ENCODE measurements around the gene ACAN.

- TF ChIP-seq RAD51 (IDR thresholded peaks at IDR 0.05) (no peak), EP300 (IDR thresholded peaks at IDR 0.05; ENCODE audit: borderline replicate concordance in 1 of 2, control insufficient read depth in 1 of 2, low read depth in 2 of 2, low read length in 2 of 2) (no peak)
Measured at GRCh38 chr15:88842156-88842555, 38.9 kb downstream of the ACAN start.

Data from GM12878 (cell line).